ENCODE measurements around the gene CCND3. TPM values are rescaled to one million over a fixed set of nuclear protein-coding genes. Genes with fewer than 3 reads are reported as not detected.

Gene CCND3
- polyA plus RNA-seq (2013, experiment 1 of 2; ENCODE audit: insufficient read length): 26.6 TPM
- 28.1 TPM for polyA plus RNA-seq (2013, experiment 2 of 2; ENCODE audit: insufficient read length)

DNA sequence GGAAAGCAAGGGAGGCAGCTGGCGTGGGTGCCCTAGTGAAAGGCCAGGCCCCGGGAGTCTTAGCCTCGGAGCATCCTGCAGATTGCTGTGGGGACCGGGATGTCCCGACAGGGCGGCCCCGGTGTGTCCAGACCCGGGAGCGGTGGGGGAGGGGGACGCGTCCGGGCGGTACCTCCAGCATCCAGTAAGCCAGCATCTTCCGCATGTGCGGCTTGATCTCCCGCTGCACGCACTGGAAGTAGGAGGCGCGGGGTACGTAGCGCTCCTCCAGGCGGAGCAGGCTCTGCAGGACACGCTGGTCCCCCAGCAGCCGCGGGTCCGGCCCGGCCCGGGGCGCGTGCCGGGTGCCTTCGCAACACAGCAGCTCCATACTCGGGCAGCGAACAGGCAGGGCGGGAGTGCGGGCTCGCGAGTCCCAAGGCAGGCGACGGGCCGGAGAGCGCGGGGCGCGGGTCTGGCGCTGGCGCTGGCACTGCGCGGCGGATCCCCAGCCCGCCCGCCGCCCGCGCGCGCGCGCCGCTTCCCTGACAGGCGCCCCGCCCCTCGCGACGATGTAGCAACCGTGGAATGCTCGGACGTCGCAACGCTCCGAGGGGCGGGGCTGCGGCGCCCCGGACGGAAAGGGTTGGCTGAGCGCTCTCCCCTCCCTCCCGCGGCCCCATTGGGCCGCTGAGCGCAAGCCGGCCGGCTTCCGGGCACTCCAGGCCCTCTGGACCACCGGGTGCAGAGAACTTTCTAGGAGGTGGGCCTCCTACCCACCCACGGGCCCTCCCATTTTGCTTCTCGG is at the start of gene CCND3:
Gene CCND3 (minus strand): TSS at position 529 of the 787 bp plus-strand sequence. CDS start 159 bp downstream, at position 370.
- peak; percentile 92 for DNase-seq

DNA sequence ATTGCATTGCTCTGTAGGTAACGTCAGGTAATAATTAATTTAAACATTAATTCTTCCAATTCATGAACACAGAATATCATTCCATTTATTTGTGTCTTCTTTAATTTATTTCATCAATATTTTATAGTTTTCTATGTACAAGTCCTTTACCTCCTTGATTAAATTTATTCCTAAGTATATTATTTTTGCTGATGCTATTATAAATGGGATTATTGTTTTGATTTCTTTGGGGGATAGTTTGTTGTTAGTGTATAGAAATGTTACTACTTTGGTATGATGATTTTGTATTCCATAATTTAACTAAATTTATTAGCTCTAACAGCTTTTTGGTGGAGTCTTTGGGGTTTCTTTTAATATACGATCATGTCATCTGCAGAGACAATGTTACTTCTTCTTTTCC is 44.7 kb upstream of the CCND3 start:
- no peak for DNase-seq

GRCh38 chr6:41984623-41985022 is 43.0 kb upstream of the CCND3 start:
- no peak for DNase-seq

DNA sequence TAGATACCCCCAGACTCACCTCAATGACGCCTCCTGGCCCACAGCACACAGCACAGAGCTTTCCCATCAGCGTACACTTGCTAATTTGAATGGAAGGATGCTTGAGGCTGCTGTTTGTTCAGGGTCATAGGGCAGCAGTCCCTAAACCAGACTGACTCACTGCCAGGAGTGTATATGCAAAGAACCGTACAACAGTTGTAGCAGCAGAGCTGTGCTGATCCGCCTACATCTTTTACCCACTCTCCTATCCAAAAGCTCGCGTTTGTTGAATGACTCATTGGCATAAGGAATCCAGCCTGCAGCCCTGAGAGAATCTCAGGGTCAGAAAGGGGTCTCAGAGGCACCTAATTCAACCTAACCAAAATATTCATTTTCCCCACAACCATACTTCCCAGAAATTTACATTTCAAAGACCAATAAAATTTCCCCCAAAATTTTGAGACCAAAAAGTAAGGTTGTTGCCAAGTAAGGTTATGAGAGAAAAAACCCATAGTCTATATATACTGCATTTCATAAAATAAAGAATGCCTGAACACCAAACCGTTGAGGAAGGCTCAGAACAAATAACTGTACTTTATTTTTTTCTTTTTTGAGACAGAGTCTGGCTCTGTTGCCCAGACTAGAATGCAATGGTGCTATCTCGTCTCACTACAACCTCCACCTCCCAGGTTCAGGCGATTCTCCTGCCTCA is 35.3 kb upstream of the CCND3 start:
- no peak for DNase-seq

- no peak for DNase-seq
These were observed 33.7 kb upstream of the CCND3 start for GRCh38 chr6:41975276-41975675.

- DNase-seq: no peak
These were observed 32.7 kb upstream of the CCND3 start for GRCh38 chr6:41974281-41974825.

DNA sequence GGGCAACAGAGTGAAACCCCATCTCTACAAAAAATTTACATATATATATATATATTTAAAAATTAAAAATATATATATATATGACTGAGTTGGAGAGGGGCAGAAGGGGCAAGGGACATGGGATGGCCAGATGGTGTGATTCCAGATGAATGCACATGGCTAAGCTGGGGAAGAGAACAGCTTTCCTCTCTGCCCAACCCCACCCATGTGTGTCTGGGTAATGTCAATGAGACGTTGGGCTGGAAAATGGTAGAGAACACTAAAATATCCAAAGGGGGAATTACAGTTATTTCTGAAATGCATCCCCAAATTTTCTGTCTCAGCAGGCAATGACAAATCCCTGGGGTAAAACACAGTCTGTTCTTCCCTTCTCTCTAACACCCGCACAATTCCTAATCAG is 31.2 kb upstream of the CCND3 start:
- DNase-seq: no peak

GRCh38 chr6:41970436-41970846 is 28.8 kb upstream of the CCND3 start:
- no peak for DNase-seq

DNA sequence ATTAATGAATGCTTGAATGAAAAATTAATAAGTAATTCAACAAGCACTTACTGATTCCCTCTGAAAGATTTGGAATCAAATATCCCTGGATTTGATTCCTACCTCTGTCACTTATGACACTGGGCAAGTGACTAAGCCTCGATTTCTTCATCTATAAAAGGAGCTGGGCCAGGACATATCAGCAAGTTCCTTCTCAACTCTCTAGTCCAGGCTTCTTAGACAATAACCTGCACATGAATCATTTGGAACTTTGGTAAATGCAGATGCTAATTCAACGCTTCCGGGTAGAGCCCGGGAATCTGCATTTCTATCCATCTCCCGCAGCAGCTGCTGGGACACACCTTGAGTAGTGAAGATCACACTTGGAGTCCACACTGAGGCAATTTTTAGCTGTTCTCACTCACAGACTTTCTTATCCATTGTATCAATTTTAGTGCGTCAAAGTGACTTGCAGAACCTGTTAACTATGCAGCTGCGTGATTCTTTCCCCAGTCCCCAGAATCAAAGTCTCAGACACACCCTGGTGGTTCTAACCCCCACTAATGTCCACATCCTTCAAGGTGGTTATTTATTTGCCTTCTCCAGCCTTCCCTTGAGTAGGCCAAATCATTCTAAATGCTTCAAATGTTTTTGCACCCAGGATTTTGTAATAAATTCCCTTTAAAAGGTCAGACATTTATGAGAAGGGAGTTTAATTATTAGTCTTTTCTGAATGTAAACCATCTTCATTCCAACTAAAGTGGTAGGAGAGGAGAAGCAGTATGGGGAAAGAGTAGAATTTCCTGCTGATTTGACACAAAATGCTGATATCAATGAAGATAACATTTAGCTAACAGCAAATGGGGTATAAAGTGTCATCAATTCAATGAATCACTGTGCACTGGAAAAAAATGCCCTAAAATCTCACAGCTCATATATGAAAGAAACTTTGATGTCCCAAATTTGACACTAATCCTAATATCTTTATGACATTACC is 26.0 kb upstream of the CCND3 start:
- peak; percentile 16 for DNase-seq

DNA sequence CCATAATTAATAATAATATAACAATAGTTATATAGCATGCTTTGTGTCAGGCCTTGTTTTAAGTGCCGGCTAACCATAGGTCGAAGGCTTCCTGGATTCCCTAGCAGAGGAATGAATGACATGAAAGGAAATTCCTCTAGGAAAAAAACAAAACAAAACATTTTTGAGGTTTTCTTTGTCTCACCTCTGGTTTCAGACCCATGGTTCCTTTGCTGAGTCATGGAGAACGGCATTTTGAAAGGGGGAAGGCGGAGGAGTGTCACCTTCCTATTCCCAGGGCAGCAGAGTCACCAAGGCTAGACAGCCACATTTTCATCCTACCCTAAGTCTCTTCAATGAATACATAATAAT is 25.3 kb upstream of the CCND3 start:
- DNase-seq: peak; percentile 56

GRCh38 chr6:41966214-41966920 is 24.8 kb upstream of the CCND3 start:
- DNase-seq: no peak

- DNase-seq: no peak
These were observed 24.0 kb upstream of the CCND3 start for GRCh38 chr6:41965429-41966213.

DNA sequence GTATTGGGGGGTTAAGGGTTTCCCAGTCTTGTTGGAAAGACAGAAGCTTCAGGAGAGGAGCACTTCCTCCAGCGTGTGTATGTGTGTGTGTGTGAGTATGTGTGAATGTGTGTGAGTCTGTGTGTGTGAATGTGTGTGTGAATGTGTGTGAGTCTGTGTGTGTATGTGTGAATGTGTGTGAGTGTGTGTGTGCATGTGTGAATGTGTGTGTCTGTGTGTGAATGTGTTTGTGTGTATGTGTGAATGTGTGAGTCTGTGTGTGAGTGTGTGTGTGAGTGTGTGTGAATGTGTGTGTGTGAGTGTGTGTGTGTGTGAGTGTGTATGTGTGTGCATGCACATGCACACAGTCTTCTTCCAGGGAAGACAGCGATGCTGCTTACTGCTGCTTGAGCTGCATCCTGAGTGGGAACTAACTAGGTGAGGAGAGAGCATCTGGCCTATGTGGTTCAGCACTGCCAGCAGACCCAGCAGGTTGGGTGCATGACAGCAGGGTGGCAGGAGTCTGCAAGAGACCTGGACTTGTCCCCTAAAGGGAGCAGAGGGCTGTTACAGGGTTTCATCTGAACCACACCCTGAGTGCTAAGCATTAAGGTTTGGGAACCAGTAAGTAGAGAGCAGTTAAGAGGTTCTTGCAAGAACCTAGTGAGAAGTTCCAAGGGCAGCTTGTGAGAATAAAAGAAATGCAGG is 22.7 kb upstream of the CCND3 start:
- DNase-seq: no peak

- DNase-seq: no peak
These were observed 21.8 kb upstream of the CCND3 start for GRCh38 chr6:41963371-41963770.

- DNase-seq: no peak
These were observed 18.4 kb upstream of the CCND3 start for GRCh38 chr6:41960028-41960427.

- DNase-seq: no peak
These were observed 16.6 kb upstream of the CCND3 start for GRCh38 chr6:41958022-41958856.

- DNase-seq: no peak
These were observed 15.5 kb upstream of the CCND3 start for GRCh38 chr6:41957117-41957516.

DNA sequence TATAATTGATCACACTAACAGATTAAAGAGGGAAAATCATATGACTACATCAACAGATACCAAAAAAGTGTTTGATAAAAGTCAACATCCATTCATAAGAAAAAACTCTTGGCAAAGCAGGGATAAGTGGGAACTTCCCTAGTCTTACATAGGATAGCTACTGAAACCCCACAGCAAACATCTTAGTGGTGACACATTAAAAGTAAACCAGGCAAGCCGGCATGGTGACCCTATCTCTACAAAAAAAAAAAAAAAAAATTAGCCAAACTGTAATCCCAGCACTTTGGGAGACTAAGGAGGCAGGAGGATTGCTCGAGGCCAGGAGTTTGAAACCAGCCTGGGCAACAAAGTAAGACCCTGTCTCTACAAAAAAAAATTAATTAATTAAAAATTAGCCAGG is 13.8 kb upstream of the CCND3 start:
- DNase-seq: no peak

DNA sequence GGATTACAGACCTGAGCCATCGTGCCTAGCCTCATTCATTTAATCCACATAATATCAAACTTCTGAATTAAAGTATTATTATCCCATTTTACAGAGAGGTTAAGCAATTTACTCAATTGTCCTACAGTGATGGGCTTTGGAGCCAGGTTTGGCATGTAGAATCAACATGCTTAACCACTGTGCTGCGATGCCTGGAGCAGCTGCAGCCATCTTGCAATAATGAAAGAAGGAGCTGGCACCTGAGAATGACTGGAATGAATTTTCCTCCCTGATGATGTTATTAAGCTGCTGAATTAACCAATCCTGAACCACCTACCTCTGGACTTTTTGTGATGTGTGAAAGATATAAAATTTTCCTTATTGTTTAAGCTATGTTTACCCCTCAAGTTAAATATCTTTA is 13.1 kb upstream of the CCND3 start:
- no peak for DNase-seq

All from fibroblast of skin of abdomen (primary cell).